ENCODE data around the gene ZNF497. TPM values are rescaled to one million over a fixed set of nuclear protein-coding genes. Genes with fewer than 3 reads are reported as not detected.

ZNF497 gene
- total and polyA plus RNA-seq, 2 donors (not counting 1 experiment from before 2014, with no cell fraction given), result 1.6 to 2.7 TPM

GRCh38 chr19:58315580-58315979 is 47.0 kb downstream of the ZNF497 start:
- H3K27me3 Mint-ChIP-seq, result no peaks in the 10 kb centered on the region
- TF ChIP-seq EZH2 (IDR thresholded peaks at IDR 0.05; ENCODE audit: borderline replicate concordance, insufficient read depth, low read depth, low read length, poor library complexity, severe bottlenecking) (no peak), CTCF (IDR thresholded peaks at IDR 0.05) (no peak)
- no peaks in the 10 kb centered on the region for H3K4me1 Mint-ChIP-seq
- no peak overlapping the region for H3K27ac ChIP-seq (ENCODE audit: low read length in 2 of 2)
- H3K4me2 ChIP-seq (replicated peaks; ENCODE audit: low read depth, low read length, poor library complexity, severe bottlenecking), result no peak overlapping the region
- no peaks in the 10 kb centered on the region for H3K27me3 ChIP-seq (replicated peaks in 1 of 4; ENCODE audit: control extremely low read depth in 1 of 4, control insufficient read depth in 3 of 4, insufficient read depth in 4 of 4, low read length in 3 of 4)
- H3K27ac Mint-ChIP-seq, result no peak overlapping the region
- H2AFZ ChIP-seq (ENCODE audit: insufficient read depth, low read depth, low read length, poor library complexity, severe bottlenecking), result no peak overlapping the region
- no peaks in the 10 kb centered on the region for H3K9me3 Mint-ChIP-seq (ENCODE audit: insufficient read depth)
- no peaks in the 10 kb centered on the region for H3K79me2 ChIP-seq (ENCODE audit: control insufficient read depth, insufficient read depth, low read length)
- H3K9ac ChIP-seq (ENCODE audit: low read length), result no peak overlapping the region
- H3K4me1 ChIP-seq (ENCODE audit: control insufficient read depth in 2 of 2, insufficient read depth in 2 of 2, low read length in 2 of 2), result no peaks in the 10 kb centered on the region
- ChIA-PET CTCF (no interaction called here), POLR2A (no interaction called here)
- DNase-seq, result no peak
- WGBS (ENCODE audit: insufficient coverage), result 100% methylated on average over 1 of the region's 2 CpGs
- peaks cover 1 to 39% of the 10 kb centered on the region in 2 experiments for H3K36me3 ChIP-seq (replicated peaks in 1 of 2; ENCODE audit: control extremely low read depth in 1 of 2, control insufficient read depth in 1 of 2, extremely low read depth in 1 of 2, insufficient read depth in 2 of 2, low read length in 1 of 2)
- no peak overlapping the region for H3K4me3 ChIP-seq (ENCODE audit: control extremely low read depth in 1 of 5, extremely low read depth in 1 of 5, insufficient read depth in 1 of 5, low read depth in 2 of 5, low read length in 4 of 5)
- intact Hi-C loops (cut with micrococcal nuclease), result no loop called here
- peaks cover 11% of the 10 kb centered on the region for H4K20me1 ChIP-seq (ENCODE audit: control insufficient read depth, insufficient read depth, low read length, poor library complexity, severe bottlenecking)
- H3K9me3 ChIP-seq (ENCODE audit: control extremely low read depth in 1 of 3, control insufficient read depth in 2 of 3, insufficient read depth in 1 of 3, low read length in 2 of 3), result peaks cover 0 to 8% (median 0%) of the 10 kb centered on the region in 3 donors
- ATAC-seq (ENCODE audit: low read depth), result no peak
- H3K4me3 Mint-ChIP-seq, result no peak overlapping the region

GRCh38 chr19:58311345-58311865 is 51.1 kb downstream of the ZNF497 start:
- Histone ChIP-seq H3K36me3 (replicated peaks in 1 of 2; ENCODE audit: control extremely low read depth in 1 of 2, control insufficient read depth in 1 of 2, extremely low read depth in 1 of 2, insufficient read depth in 2 of 2, low read length in 1 of 2) (peaks cover 1 to 68% of the 10 kb centered on the region in 2 experiments), H3K4me1 (ENCODE audit: control insufficient read depth in 2 of 2, insufficient read depth in 2 of 2, low read length in 2 of 2) (peaks cover 2% of the 10 kb centered on the region in 2 donors), H3K4me3 (ENCODE audit: control extremely low read depth in 1 of 5, extremely low read depth in 1 of 5, insufficient read depth in 1 of 5, low read depth in 2 of 5, low read length in 4 of 5) (no peak overlapping the region), H3K79me2 (ENCODE audit: control insufficient read depth, insufficient read depth, low read length) (peaks cover 30% of the 10 kb centered on the region), H3K27me3 (replicated peaks in 1 of 4; ENCODE audit: control extremely low read depth in 1 of 4, control insufficient read depth in 3 of 4, insufficient read depth in 4 of 4, low read length in 3 of 4) (no peaks in the 10 kb centered on the region), H3K9me3 (ENCODE audit: control extremely low read depth in 1 of 3, control insufficient read depth in 2 of 3, insufficient read depth in 1 of 3, low read length in 2 of 3) (peaks cover 0 to 9% (median 0%) of the 10 kb centered on the region in 3 donors), H4K20me1 (ENCODE audit: control insufficient read depth, insufficient read depth, low read length, poor library complexity, severe bottlenecking) (peaks cover 11% of the 10 kb centered on the region), H3K4me2 (replicated peaks; ENCODE audit: low read depth, low read length, poor library complexity, severe bottlenecking) (no peak overlapping the region), H3K9ac (ENCODE audit: low read length) (no peak overlapping the region), H2AFZ (ENCODE audit: insufficient read depth, low read depth, low read length, poor library complexity, severe bottlenecking) (no peak overlapping the region), H3K27ac (ENCODE audit: low read length in 2 of 2) (no peak overlapping the region)
- POLR2A ChIA-PET, result no interaction called here
- no peak for ATAC-seq (ENCODE audit: low read depth)
- CTCF ChIA-PET, result no interaction called here
- no peaks in the 10 kb centered on the region for H3K9me3 Mint-ChIP-seq (ENCODE audit: insufficient read depth)
- no peak overlapping the region for H3K27ac Mint-ChIP-seq
- no peak for TF ChIP-seq CTCF (IDR thresholded peaks at IDR 0.05)
- TF ChIP-seq EZH2 (IDR thresholded peaks at IDR 0.05; ENCODE audit: borderline replicate concordance, insufficient read depth, low read depth, low read length, poor library complexity, severe bottlenecking), result no peak
- intact Hi-C loops (cut with micrococcal nuclease), result no loop called here
- WGBS (ENCODE audit: insufficient coverage), result 97% methylated on average over 6 of the region's 7 CpGs
- no peak overlapping the region for H3K4me3 Mint-ChIP-seq
- no peaks in the 10 kb centered on the region for H3K27me3 Mint-ChIP-seq
- no peak for DNase-seq
- H3K4me1 Mint-ChIP-seq, result peaks cover 16% of the 10 kb centered on the region

Data from B cell (primary cell).